Testis (tissue), 3 donors: ENCODE measurements around the gene SERTAD3. TPM values are rescaled to one million over a fixed set of nuclear protein-coding genes. Genes with fewer than 3 reads are reported as not detected.
A peak's percentile ranks its signal among the peaks of the same experiment; 100 is the strongest.

Experiments
- DNase-seq: peaks from one replicate; pipeline ENCODE4 v3.0.0-alpha.2; 2019
- H3K27ac ChIP-seq, 2 donors: fragments of 200-600 bp; sonication (generic); one replicate each; pipeline ENCODE4 v1.5.1; 2019
- H3K27me3 ChIP-seq: fragments of 200-600 bp; sonication (generic); one replicate; pipeline ENCODE4 v1.5.1; 2019
- H3K36me3 ChIP-seq: fragments of 200-600 bp; sonication (generic); one replicate; pipeline ENCODE4 v1.5.1; 2017; ENCODE audit warnings: low read depth; ENCODE audit errors: missing control alignments
- H3K4me1 ChIP-seq: fragments of 200-600 bp; sonication (generic); one replicate; pipeline ENCODE4 v1.5.1; 2019
- H3K4me3 ChIP-seq, 2 donors: fragments of 200-600 bp; sonication (generic); one replicate each; pipeline ENCODE4 v1.5.1; 2017 to 2019
- H3K9me3 ChIP-seq: fragments of 200-600 bp; sonication (generic); one replicate; pipeline ENCODE4 v1.5.1; 2017
- POLR2A ChIP-seq: fragments of 450-650 bp; IDR thresholded peaks from one replicate; pipeline ENCODE4 v1.6.1; 2017; ENCODE audit warnings: antibody characterized with exemption, mild to moderate bottlenecking, moderate library complexity
- WGBS, 2 donors: methylation state at CpG; one replicate each; pipeline ENCODE4 v1.1.5; 2018; 5-methylcytosine and 5-hydroxymethylcytosine counted together
- intact Hi-C: fragments of 100-400 bp; cut with DNase I; formaldehyde crosslinking; loops from one replicate; pipeline ENCODE4 v1.15.1; 2023; ENCODE audit warnings: low total_unique reads
- polyA plus RNA-seq: library from polyadenylated mRNA; stranded (reverse); fragments of 350-450 nt; fragmentation: Illumina TruSeq; extraction: RNeasy Lipid Tissue Mini Kit (QIAGEN cat#74804); gene quantifications from one replicate; pipeline ENCODE4 v1.2.3, GENCODE V29; 2014; ENCODE audit warnings: low read depth, low replicate concordance; ENCODE audit not compliant: insufficient read depth
- total RNA-seq, 2 donors: library from RNA; depleted of rRNA; stranded (reverse); fragments of >200 nt; gene quantifications; one replicate each; pipeline ENCODE4 v1.2.3, GENCODE V29; 2016
- TF ChIP-seq, protein P1 (sequence below), 3 experiments: fragments of 450-650 bp in 2 of 3; fragments of 200-600 bp in 1 of 3; sonication (generic) in 1 of 3; IDR thresholded peaks; one replicate each; pipeline ENCODE4 v1.5.1; 2016 to 2019; ENCODE audit warnings: antibody characterized with exemption in 3 of 3, mild to moderate bottlenecking in 2 of 3, moderate library complexity in 1 of 3

The SERTAD3 gene
- total and polyA plus RNA-seq, 3 donors from 2014 or later, result 22.4 to 33.9 (median 24.3) TPM

DNA sequence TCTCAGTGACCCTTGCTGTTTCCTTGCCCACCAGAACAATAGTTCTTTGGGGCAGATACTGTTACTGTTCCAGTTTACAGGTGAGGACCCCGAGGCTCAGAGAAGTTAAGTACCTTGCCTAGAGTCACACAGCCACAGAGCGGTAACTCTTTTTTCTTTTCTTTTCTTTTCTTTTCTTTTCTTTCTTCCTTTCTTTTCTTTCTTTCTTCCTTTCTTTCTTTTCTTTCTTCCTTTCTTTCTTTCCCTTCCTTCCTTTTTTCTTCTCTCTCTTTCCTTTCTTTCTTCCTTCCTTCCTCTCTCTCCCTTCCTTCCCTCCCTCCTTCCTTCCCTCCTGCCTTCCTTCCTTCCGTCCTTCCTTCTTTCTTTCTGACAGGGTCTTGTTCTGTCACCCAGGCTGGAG is 26.1 kb downstream of the SERTAD3 start:
- Histone ChIP-seq H3K27me3 (no peaks in the 10 kb centered on the region), H3K27ac (peak overlapping the region in 1 of 2 donors; percentile 71), H3K4me3 (no peak overlapping the region), H3K36me3 (no peaks in the 10 kb centered on the region), H3K9me3 (no peaks in the 10 kb centered on the region), H3K4me1 (peaks cover 15% of the 10 kb centered on the region)
- TF ChIP-seq POLR2A, result no peak
- TF ChIP-seq, protein P1, sequence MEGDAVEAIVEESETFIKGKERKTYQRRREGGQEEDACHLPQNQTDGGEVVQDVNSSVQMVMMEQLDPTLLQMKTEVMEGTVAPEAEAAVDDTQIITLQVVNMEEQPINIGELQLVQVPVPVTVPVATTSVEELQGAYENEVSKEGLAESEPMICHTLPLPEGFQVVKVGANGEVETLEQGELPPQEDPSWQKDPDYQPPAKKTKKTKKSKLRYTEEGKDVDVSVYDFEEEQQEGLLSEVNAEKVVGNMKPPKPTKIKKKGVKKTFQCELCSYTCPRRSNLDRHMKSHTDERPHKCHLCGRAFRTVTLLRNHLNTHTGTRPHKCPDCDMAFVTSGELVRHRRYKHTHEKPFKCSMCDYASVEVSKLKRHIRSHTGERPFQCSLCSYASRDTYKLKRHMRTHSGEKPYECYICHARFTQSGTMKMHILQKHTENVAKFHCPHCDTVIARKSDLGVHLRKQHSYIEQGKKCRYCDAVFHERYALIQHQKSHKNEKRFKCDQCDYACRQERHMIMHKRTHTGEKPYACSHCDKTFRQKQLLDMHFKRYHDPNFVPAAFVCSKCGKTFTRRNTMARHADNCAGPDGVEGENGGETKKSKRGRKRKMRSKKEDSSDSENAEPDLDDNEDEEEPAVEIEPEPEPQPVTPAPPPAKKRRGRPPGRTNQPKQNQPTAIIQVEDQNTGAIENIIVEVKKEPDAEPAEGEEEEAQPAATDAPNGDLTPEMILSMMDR (IDR thresholded peaks at IDR 0.05), result no peak
- WGBS, 2 donors, result 90 to 95% methylated on average over 3 of the region's 3 CpGs
- DNase-seq, result no peak
- intact Hi-C loops, result no loop called here

DNA sequence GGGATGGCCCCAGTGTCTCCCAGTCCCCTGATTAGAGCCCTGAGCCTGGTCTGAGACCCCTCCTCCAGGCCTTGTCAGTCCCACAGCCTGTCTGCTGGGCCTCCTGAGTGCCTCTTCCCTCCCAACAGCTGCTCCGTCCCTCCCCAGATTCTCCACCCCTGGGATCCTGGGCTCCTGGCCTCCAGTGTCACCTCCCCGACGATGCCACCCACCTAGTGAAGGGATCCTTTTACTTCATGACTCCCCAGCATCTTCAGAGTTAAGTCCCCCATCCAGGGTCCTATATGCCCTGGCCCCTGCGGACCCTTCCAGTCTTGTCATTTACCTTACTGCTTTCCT is 26.5 kb downstream of the SERTAD3 start:
- intact Hi-C loops, result no loop called here
- no peaks in the 10 kb centered on the region for H3K27me3 ChIP-seq
- H3K4me3 ChIP-seq, result no peak overlapping the region
- no peak for DNase-seq
- TF ChIP-seq POLR2A, result no peak
- TF ChIP-seq, protein P1 (IDR thresholded peaks at IDR 0.05), result no peak
- 73 to 74% methylated on average over 4 of the region's 4 CpGs for WGBS, 2 donors
- peaks cover 15% of the 10 kb centered on the region for H3K4me1 ChIP-seq
- H3K36me3 ChIP-seq, result no peaks in the 10 kb centered on the region
- H3K27ac ChIP-seq, result peak overlapping the region; percentile 71 to 91
- no peaks in the 10 kb centered on the region for H3K9me3 ChIP-seq

DNA sequence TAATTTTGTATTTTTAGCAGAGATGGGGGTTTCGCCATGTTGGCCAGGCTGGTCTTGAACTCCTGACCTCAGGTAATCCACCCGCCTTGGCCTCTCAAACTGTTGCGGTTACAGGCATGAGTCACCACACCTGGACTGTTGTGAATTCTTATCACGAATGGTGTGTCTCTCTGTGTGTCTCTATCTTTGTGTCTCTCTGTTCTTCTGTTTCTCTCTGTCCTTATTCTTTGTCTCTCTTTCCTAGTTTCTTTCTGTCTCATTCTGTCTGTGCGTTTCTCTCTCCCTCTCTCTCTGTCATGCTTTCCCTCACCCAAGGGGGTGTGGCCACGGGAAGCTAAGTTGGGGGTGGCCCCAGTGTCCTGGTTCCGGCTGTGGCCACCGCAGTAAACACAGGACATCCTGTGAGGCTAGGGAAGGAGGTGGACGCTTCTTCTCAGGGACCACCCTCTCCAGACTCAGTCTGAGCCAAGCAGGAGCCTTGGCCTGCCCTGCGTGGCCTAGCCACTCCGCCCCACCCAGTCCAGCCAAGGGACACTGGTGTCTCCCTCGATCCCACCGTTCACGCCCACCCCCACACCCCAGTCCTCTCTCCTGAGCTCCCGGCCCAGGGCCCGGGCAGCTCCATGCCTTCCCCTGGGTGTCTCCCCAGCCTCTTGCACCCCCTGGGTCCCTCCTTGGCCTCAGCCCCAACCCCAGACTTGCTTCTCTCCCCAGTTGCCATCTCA is 27.1 kb downstream of the SERTAD3 start:
- WGBS, 2 donors, result 37 to 50% methylated on average over 13 to 16 of the region's 16 CpGs
- no peak overlapping the region for H3K4me3 ChIP-seq
- peak overlapping the region; percentile 71 to 91 for H3K27ac ChIP-seq
- H3K27me3 ChIP-seq, result no peaks in the 10 kb centered on the region
- peaks cover 15% of the 10 kb centered on the region for H3K4me1 ChIP-seq
- no peaks in the 10 kb centered on the region for H3K36me3 ChIP-seq
- no peaks in the 10 kb centered on the region for H3K9me3 ChIP-seq
- TF ChIP-seq POLR2A, result no peak
- TF ChIP-seq, protein P1 (IDR thresholded peaks at IDR 0.05), result no peak
- peak; percentile 53 for DNase-seq
- intact Hi-C loops, result no loop called here

DNA sequence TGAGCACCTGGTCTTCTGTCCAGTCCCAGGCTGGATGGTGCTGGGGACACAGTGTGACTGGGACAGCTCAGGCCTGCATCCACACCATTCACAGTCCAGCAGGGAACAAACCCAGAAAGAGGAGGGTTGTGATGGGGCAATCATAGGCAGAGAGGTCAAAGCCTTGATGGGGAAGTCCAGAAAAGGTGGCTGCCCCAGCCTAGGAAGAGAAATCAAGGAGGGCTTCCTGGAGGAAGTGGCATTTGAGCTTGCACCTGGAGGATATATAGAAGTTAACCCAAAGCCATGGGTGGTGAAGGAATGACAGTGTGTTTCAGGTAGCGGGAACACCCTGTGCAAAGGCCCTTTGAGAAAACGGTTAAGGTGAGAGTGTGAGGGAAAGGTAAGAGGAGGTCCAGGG is 28.4 kb downstream of the SERTAD3 start:
- DNase-seq, result no peak
- intact Hi-C loops, result no loop called here
- WGBS, 2 donors, result 90 to 94% methylated on average over 2 of the region's 2 CpGs
- Histone ChIP-seq H3K27me3 (no peaks in the 10 kb centered on the region), H3K4me1 (peaks cover 15% of the 10 kb centered on the region), H3K36me3 (no peaks in the 10 kb centered on the region), H3K27ac (no peak overlapping the region), H3K9me3 (no peaks in the 10 kb centered on the region), H3K4me3 (no peak overlapping the region)
- TF ChIP-seq, protein P1 (IDR thresholded peaks at IDR 0.05), result no peak
- no peak for TF ChIP-seq POLR2A
